GM21576 (cell line): ENCODE results near the gene ANXA11.

Source experiments
- ATAC-seq: cut with Tn5 transposase; IDR thresholded peaks from one replicate; pipeline ENCODE4 v1.9.1; 2021; ENCODE audit warnings: mild to moderate bottlenecking, moderate library complexity; ENCODE audit not compliant: unreplicated experiment

The ANXA11 gene

GRCh38 chr10:80167471-80168161 is 37.7 kb downstream of the ANXA11 start:
- ATAC-seq = no peak

GRCh38 chr10:80166581-80167470 is 38.5 kb downstream of the ANXA11 start:
- no peak for ATAC-seq

- no peak for ATAC-seq
These were observed 40.2 kb downstream of the ANXA11 start for GRCh38 chr10:80165173-80165572.

- no peak for ATAC-seq
These were observed 40.7 kb downstream of the ANXA11 start for GRCh38 chr10:80164596-80164995.

GRCh38 chr10:80163741-80164341 is 41.5 kb downstream of the ANXA11 start:
- ATAC-seq = no peak

- no peak for ATAC-seq
These were observed 43.8 kb downstream of the ANXA11 start for GRCh38 chr10:80161321-80162083.

GRCh38 chr10:80160361-80161320 is 44.7 kb downstream of the ANXA11 start:
- no peak for ATAC-seq

- ATAC-seq = no peak
These were observed 46.0 kb downstream of the ANXA11 start for GRCh38 chr10:80159166-80159873.

GRCh38 chr10:80158598-80159127 is 46.7 kb downstream of the ANXA11 start:
- ATAC-seq = no peak

GRCh38 chr10:80158126-80158525 is 47.2 kb downstream of the ANXA11 start:
- ATAC-seq = no peak

GRCh38 chr10:80157561-80157960 is 47.8 kb downstream of the ANXA11 start:
- ATAC-seq = no peak

- ATAC-seq = no peak
These were observed 49.1 kb downstream of the ANXA11 start for GRCh38 chr10:80156216-80156615.

- no peak for ATAC-seq
These were observed 49.6 kb downstream of the ANXA11 start for GRCh38 chr10:80155696-80156215.

- ATAC-seq = no peak
These were observed 50.2 kb downstream of the ANXA11 start for GRCh38 chr10:80154978-80155695.

GRCh38 chr10:80154626-80154977 is 50.7 kb downstream of the ANXA11 start:
- no peak for ATAC-seq

- ATAC-seq = no peak
These were observed 51.9 kb downstream of the ANXA11 start for GRCh38 chr10:80153460-80153859.

GRCh38 chr10:80152820-80153219 is 52.5 kb downstream of the ANXA11 start:
- ATAC-seq = no peak

GRCh38 chr10:80150172-80150571 is 55.2 kb downstream of the ANXA11 start:
- no peak for ATAC-seq
